Sigmoid colon (tissue), 7 donors: ENCODE data around the gene INPP1. TPM values are rescaled to one million over a fixed set of nuclear protein-coding genes. Genes with fewer than 3 reads are reported as not detected.

ENCODE experiments used
- DNase-seq: peaks from one replicate; pipeline ENCODE4 v3.0.0-alpha.2; 2019
- H3K27ac ChIP-seq, 4 donors: fragments of 200-600 bp; sonication (generic); one replicate each; pipeline ENCODE4 v1.5.1; 2016 to 2019; ENCODE audit warnings: mild to moderate bottlenecking in 1 of 4
- H3K27me3 ChIP-seq, 3 donors: fragments of 200-600 bp; sonication (generic); one replicate each; pipeline ENCODE4 v1.5.1; 2019; ENCODE audit warnings: mild to moderate bottlenecking in 1 of 3
- H3K36me3 ChIP-seq, 4 donors: fragments of 200-600 bp; sonication (generic); one replicate each; pipeline ENCODE4 v1.5.1; 2016 to 2019
- H3K4me1 ChIP-seq, 4 donors: fragments of 200-600 bp; sonication (generic); one replicate each; pipeline ENCODE4 v1.5.1; 2017 to 2019
- H3K4me3 ChIP-seq, 4 donors: fragments of 200-600 bp; sonication (generic); one replicate each; pipeline ENCODE4 v1.5.1; 2017 to 2019; ENCODE audit warnings: mild to moderate bottlenecking in 2 of 4, moderate library complexity in 1 of 4
- H3K9me3 ChIP-seq, 4 donors: fragments of 200-600 bp in 3 of 4; sonication (generic) in 3 of 4; one replicate each; pipeline versions ENCODE4 v1.5.1 to v1.6.1; 2013 to 2019
- CTCF ChIP-seq, 4 experiments: fragments of 450-650 bp in 3 of 4; fragments of 200-600 bp in 1 of 4; IDR thresholded peaks; one replicate each; pipeline ENCODE4 v1.5.1; 2016 to 2019; ENCODE audit warnings: antibody characterized with exemption in 4 of 4, mild to moderate bottlenecking in 3 of 4, moderate library complexity in 2 of 4
- EP300 ChIP-seq, 4 donors: sonication (generic); formaldehyde crosslinking; IDR thresholded peaks; one replicate each; pipeline ENCODE4 v1.6.1; 2017; ENCODE audit warnings: antibody characterized with exemption in 4 of 4
- POLR2A ChIP-seq, 2 donors: fragments of 450-650 bp; IDR thresholded peaks; one replicate each; pipeline ENCODE4 v1.6.1; 2016; ENCODE audit warnings: antibody characterized with exemption in 2 of 2, mild to moderate bottlenecking in 2 of 2, moderate library complexity in 2 of 2
- POLR2AphosphoS5 ChIP-seq, 4 donors: sonication (generic); formaldehyde crosslinking; IDR thresholded peaks; one replicate each; pipeline ENCODE4 v1.6.1; 2017; ENCODE audit warnings: antibody characterized with exemption in 4 of 4
- WGBS, 2 donors: extraction: QIAGEN DNeasy Blood & Tissue Kit; methylation state at CpG; one replicate each; pipeline ENCODE4 v1.1.7; 2013; 5-methylcytosine and 5-hydroxymethylcytosine counted together
- intact Hi-C: fragments of 100-400 bp; cut with DNase I; formaldehyde crosslinking; loops from one replicate; pipeline ENCODE4 v1.15.1; 2023
- polyA plus RNA-seq, 3 donors: library from polyadenylated mRNA; stranded (reverse); fragments of 200-250 nt; gene quantifications; one replicate each; pipeline ENCODE4 v1.2.3, GENCODE V29; 2013
- total RNA-seq, 4 donors: library from RNA; depleted of rRNA; stranded (reverse); fragments of >200 nt; gene quantifications; one replicate each; pipeline ENCODE4 v1.1.0, GENCODE V29; 2016
- donor health status: healthy with polysubstance abuse.
- donor health status: Bipolar disorder and iron deficiency.
- donor health status: healthy.

Gene INPP1
- total and polyA plus RNA-seq, 7 donors: 12.5 to 46.2 (median 19.9) TPM

DNA sequence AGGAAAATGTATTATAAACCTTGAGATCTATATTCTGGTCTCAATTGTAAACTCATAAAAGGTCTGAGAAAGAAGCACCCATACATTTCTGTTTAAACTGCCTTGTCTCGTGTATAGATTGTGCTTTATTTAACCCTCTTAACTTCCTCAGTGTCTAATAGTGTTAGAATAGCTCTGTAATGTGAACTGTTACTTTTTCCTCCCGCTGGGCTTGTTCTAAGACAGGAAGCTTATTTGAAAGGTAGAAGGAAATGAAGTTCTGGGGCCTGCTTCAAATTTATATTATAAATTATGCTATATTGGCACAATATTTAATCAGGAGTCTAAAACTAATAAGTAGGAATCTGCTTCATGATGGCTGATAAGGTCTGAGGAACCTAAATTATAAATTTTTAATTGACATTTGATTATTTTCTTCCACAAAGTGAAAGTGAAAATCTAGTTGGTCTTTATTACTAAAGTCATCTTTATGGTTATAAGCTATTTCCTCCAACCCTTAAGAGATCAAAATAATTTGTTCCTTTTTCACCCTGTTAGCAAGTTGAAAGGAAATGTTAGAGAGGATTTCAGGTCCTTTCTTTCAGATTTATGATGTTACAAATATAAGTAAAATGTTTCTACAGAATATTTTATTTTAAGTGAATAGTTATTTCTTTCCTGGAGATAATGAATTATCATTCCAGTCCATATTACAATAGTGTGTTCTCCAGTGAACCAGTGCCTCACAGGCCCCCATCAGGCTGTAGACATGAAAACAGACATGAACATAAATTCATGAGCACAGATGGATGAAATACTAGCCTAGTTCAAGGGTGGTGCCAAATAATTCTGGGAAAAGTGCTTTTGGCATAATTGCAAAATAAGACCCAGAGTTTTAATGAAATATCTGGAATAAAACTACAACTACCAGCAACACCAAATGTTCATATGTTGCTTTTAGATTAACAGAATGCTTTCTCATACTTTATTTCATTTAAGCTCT lies 72.7 kb downstream of the INPP1 start:
- intact Hi-C loops: no loop called here
- DNase-seq: no peak
- no peak overlapping the region for H3K4me3 ChIP-seq
- H3K9me3 ChIP-seq: no peaks in the 10 kb centered on the region
- peak overlapping the region in 2 of 4 donors; percentile 0 to 6 for H3K27ac ChIP-seq
- H3K4me1 ChIP-seq: peaks cover 0 to 27% (median 7%) of the 10 kb centered on the region in 4 donors
- no peaks in the 10 kb centered on the region for H3K27me3 ChIP-seq
- no peaks in the 10 kb centered on the region for H3K36me3 ChIP-seq
- TF ChIP-seq POLR2A (IDR thresholded peaks at IDR 0.05) (no peak), EP300 (IDR thresholded peaks at IDR 0.05) (no peak), POLR2AphosphoS5 (IDR thresholded peaks at IDR 0.05) (no peak), CTCF (IDR thresholded peaks at IDR 0.05) (no peak)
- WGBS, 2 donors: 24 to 30% methylated on average over 2 of the region's 2 CpGs

DNA sequence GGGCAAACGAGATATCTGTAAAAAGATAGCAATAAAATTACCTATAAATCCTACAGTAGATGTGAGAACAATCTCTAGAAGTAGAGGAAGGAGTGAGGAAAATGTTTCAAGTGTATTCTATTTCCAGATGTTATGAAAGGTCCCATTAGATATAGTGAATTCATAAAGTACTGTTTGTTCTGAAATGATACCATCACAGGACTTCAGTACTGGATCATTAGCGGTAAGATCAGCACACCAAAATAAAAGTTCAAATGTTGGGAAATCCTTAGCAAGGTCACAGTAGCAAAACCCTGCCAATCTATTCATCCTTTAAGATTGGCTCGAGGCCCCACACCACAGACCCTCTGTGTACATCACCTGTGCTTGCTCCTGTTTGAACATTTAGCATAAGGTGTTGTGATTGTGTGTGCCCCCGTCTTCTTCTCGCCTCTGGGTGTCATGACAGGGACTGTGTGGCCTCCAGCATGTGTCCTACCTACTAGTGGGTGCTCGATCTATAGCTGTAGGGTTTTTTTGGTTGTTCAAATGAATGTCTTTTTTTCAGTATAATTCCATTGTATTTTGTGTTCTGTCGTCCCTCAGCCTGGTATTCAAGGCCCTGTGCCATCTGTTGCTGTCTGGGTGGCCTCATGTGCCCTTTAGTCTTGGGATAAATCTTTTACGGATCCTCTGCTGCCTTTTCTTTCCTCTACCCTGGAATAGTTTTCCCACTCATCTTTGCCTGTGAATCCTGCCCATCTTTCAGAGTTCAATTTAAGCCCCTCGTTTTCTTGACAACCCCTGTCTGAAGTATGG lies 73.9 kb downstream of the INPP1 start:
- H3K9me3 ChIP-seq: no peaks in the 10 kb centered on the region
- peak overlapping the region in 1 of 4 donors; percentile 6 for H3K27ac ChIP-seq
- H3K27me3 ChIP-seq: no peaks in the 10 kb centered on the region
- TF ChIP-seq CTCF (IDR thresholded peaks at IDR 0.05) (no peak), POLR2AphosphoS5 (IDR thresholded peaks at IDR 0.05) (no peak), EP300 (IDR thresholded peaks at IDR 0.05) (no peak), POLR2A (IDR thresholded peaks at IDR 0.05) (no peak)
- 88 to 91% methylated on average over 9 of the region's 9 CpGs for WGBS, 2 donors
- H3K4me1 ChIP-seq: peaks cover 0 to 27% (median 7%) of the 10 kb centered on the region in 4 donors
- no peak overlapping the region for H3K4me3 ChIP-seq
- no peak for DNase-seq
- intact Hi-C loops: no loop called here
- H3K36me3 ChIP-seq: no peaks in the 10 kb centered on the region

- Histone ChIP-seq H3K4me1 (peaks cover 0 to 20% (median 4%) of the 10 kb centered on the region in 4 donors), H3K36me3 (no peaks in the 10 kb centered on the region), H3K9me3 (no peaks in the 10 kb centered on the region), H3K4me3 (no peak overlapping the region), H3K27ac (no peak overlapping the region), H3K27me3 (no peaks in the 10 kb centered on the region)
- TF ChIP-seq CTCF (IDR thresholded peaks at IDR 0.05) (no peak), POLR2AphosphoS5 (IDR thresholded peaks at IDR 0.05) (no peak), EP300 (IDR thresholded peaks at IDR 0.05) (no peak), POLR2A (IDR thresholded peaks at IDR 0.05) (no peak)
- intact Hi-C loops: no loop called here
- WGBS, 2 donors: 87 to 95% methylated on average over 1 of the region's 1 CpG
- DNase-seq: no peak
These were observed 75.3 kb downstream of the INPP1 start for GRCh38 chr2:190418727-190419126.

- H3K27ac ChIP-seq: no peak overlapping the region
- H3K4me1 ChIP-seq: peaks cover 0 to 25% (median 3%) of the 10 kb centered on the region in 4 donors
- 67 to 71% methylated on average over 1 of the region's 1 CpG for WGBS, 2 donors
- TF ChIP-seq CTCF (IDR thresholded peaks at IDR 0.05) (no peak), POLR2A (IDR thresholded peaks at IDR 0.05) (no peak), EP300 (IDR thresholded peaks at IDR 0.05) (no peak), POLR2AphosphoS5 (IDR thresholded peaks at IDR 0.05) (no peak)
- DNase-seq: no peak
- no peaks in the 10 kb centered on the region for H3K36me3 ChIP-seq
- H3K27me3 ChIP-seq: no peaks in the 10 kb centered on the region
- H3K4me3 ChIP-seq: no peak overlapping the region
- H3K9me3 ChIP-seq: no peaks in the 10 kb centered on the region
- intact Hi-C loops: no loop called here
These were observed 77.4 kb downstream of the INPP1 start for GRCh38 chr2:190420801-190421200.

Other genes starting within 250 kb of the INPP1 start
- 10 to 100 TPM; 18.1 to 21.6 (median 19.0) TPM for gene HIBCH, start 23.8 kb upstream of the INPP1 start, total RNA-seq
- 10 to 100 TPM; 37.2 to 45.8 (median 42.6) TPM for gene HIBCH, start 23.8 kb upstream of the INPP1 start, polyA plus RNA-seq
- 10 to 100 TPM; 46.7 to 87.5 (median 60.1) TPM for gene MFSD6, start 64.8 kb downstream of the INPP1 start, total RNA-seq
- 10 to 100 TPM in 1 of 3 donors, 1 to 10 TPM in 2; 8.4 to 23.0 (median 8.8) TPM for gene MFSD6, start 64.8 kb downstream of the INPP1 start, polyA plus RNA-seq
- 1 to 10 TPM; 3.1 to 6.8 (median 4.7) TPM for gene NEMP2, start 191.1 kb downstream of the INPP1 start, total RNA-seq
- gene NEMP2, start 191.1 kb downstream of the INPP1 start, polyA plus RNA-seq: 1 to 10 TPM in 1 of 3 donors, under 1 TPM in 2; 0.23 to 2.4 (median 0.60) TPM